HepG2 (cell line): ENCODE results near the gene VKORC1. TPM values are rescaled to one million over a fixed set of nuclear protein-coding genes. Genes with fewer than 3 reads are reported as not detected.

Experiments used
- CHD2 ChIP-seq: IDR thresholded peaks from 2 replicates; pipeline ENCODE4 v1.6.1; 2011; ENCODE audit warnings: low read depth, low read length, improper control_type of control experiment
- HNRNPK ChIP-seq: fragments of 200-400 bp; formaldehyde crosslinking; IDR thresholded peaks from 2 replicates; pipeline ENCODE4 v1.6.1; 2018; ENCODE audit warnings: low read length, low read depth, moderate library complexity, mild to moderate bottlenecking; ENCODE audit not compliant: poor library complexity, severe bottlenecking
- IKZF5 ChIP-seq: IDR thresholded peaks from 2 replicates; pipeline ENCODE4 v1.6.1; 2018; ENCODE audit warnings: missing genetic modification reagents, mild to moderate bottlenecking, missing compliant biosample characterization
- KLF13 ChIP-seq: sonication (generic); formaldehyde crosslinking; IDR thresholded peaks from 2 replicates; pipeline ENCODE4 v1.4.0; 2020; ENCODE audit warnings: mild to moderate bottlenecking, missing genetic modification reagents
- MIXL1 ChIP-seq: IDR thresholded peaks from 2 replicates; pipeline ENCODE4 v1.6.1; 2016
- PLRG1 ChIP-seq: fragments of 450-650 bp; conservative IDR thresholded peaks from 2 replicates; pipeline ENCODE4 v1.6.1; 2016
- SMAD9 ChIP-seq: sonication (generic); formaldehyde crosslinking; IDR thresholded peaks from 2 replicates; pipeline ENCODE4 v1.5.1; 2020; ENCODE audit warnings: mild to moderate bottlenecking, missing genetic modification reagents
- SOX13 ChIP-seq, 3 experiments: fragments of 450-650 bp in 1 of 3; sonication (generic) in 1 of 3; formaldehyde crosslinking in 1 of 3; IDR thresholded peaks in 2 of 3; conservative IDR thresholded peaks in 1 of 3; 2 replicates each; pipeline versions ENCODE4 v1.5.0 to v1.6.1; 2016 to 2020; ENCODE audit warnings: antibody characterized with exemption in 1 of 3, mild to moderate bottlenecking in 1 of 3, missing compliant biosample characterization in 1 of 3, missing genetic modification reagents in 1 of 3, moderate library complexity in 1 of 3
- THAP11 ChIP-seq: IDR thresholded peaks from 2 replicates; pipeline ENCODE4 v1.6.1; 2016; ENCODE audit warnings: missing biosample characterization, missing genetic modification reagents
- ZFP82 ChIP-seq: sonication (generic); formaldehyde crosslinking; IDR thresholded peaks from 2 replicates; pipeline ENCODE4 v1.5.1; 2020; ENCODE audit warnings: mild to moderate bottlenecking, missing genetic modification reagents, borderline replicate concordance
- ZFYVE20 ChIP-seq: sonication (generic); formaldehyde crosslinking; IDR thresholded peaks from 2 replicates; pipeline ENCODE4 v1.8.0; 2023; ENCODE audit warnings: low read depth, mild to moderate bottlenecking, moderate library complexity, missing genetic modification reagents, borderline replicate concordance
- ZNF20 ChIP-seq: sonication (generic); formaldehyde crosslinking; IDR thresholded peaks from 2 replicates; pipeline ENCODE4 v1.4.0; 2020; ENCODE audit warnings: mild to moderate bottlenecking, moderate library complexity, missing genetic modification reagents
- ZNF747 ChIP-seq: sonication (generic); formaldehyde crosslinking; IDR thresholded peaks from 2 replicates; pipeline ENCODE4 v1.8.1; 2023; ENCODE audit warnings: missing genetic modification reagents, mild to moderate bottlenecking, borderline replicate concordance
- ZNF772 ChIP-seq: sonication (generic); formaldehyde crosslinking; IDR thresholded peaks from 2 replicates; pipeline ENCODE4 v1.5.0; 2020; ENCODE audit warnings: mild to moderate bottlenecking, missing genetic modification reagents
- polyA plus RNA-seq, 8 experiments: library from polyadenylated mRNA; depleted of rRNA in 3 of 8; stranded (reverse) in 7 of 8; unstranded in 1 of 8; fragments of >200 nt; fragmentation: Illumina TruSeq in 4 of 8; extraction: Trizol in 4 of 8; gene quantifications; 2 replicates each; pipeline versions ENCODE4 v1.2.1 to v1.2.3, GENCODE V29; 2011 to 2016; ENCODE audit warnings: low read depth in 4 of 8, missing spikeins in 1 of 8, mixed read lengths in 1 of 8; ENCODE audit not compliant: insufficient read depth in 1 of 8
- total RNA-seq, 5 experiments: library from RNA; depleted of rRNA; stranded (reverse); fragments of >200 nt; fragmentation: Illumina TruSeq; extraction: Trizol; gene quantifications; 2 replicates each; pipeline ENCODE4 v1.2.3, GENCODE V29; 2016; ENCODE audit warnings: low read depth in 1 of 5
- TF ChIP-seq, protein P1 (sequence below): sonication (generic); formaldehyde crosslinking; IDR thresholded peaks from 2 replicates; pipeline ENCODE4 v1.4.0; 2020; ENCODE audit warnings: missing genetic modification reagents
- TF ChIP-seq, protein P2 (sequence below): sonication (generic); formaldehyde crosslinking; IDR thresholded peaks from 2 replicates; pipeline ENCODE4 v1.9.0; 2022; ENCODE audit warnings: missing genetic modification reagents, mild to moderate bottlenecking, borderline replicate concordance

VKORC1 gene
- total and polyA plus RNA-seq, 2 of the 13 experiments (the other 11 are each of a cell fraction or from before 2014, with no cell fraction given), result 141 to 615 TPM

GRCh38 chr16:31074814-31075183 lies 19.8 kb downstream of the VKORC1 start (continued):
- TF ChIP-seq ZNF20 (CRISPR knock-in tag), result no peak
- TF ChIP-seq THAP11 (CRISPR knock-in tag), result no peak
- TF ChIP-seq CHD2, result no peak
- no peak for TF ChIP-seq ZNF772
- TF ChIP-seq PLRG1, result no peak
- 0 out of 2 replicates have a peak, but pooled peaks have one; percentile 10 for TF ChIP-seq KLF13
- 0 out of 2 replicates have a peak, but pooled peaks have one; percentile 65 for TF ChIP-seq ZFP82 (CRISPR knock-in tag)
- no peak for TF ChIP-seq ZFYVE20 (CRISPR knock-in tag)
- no peak for TF ChIP-seq IKZF5 (CRISPR knock-in tag)
- TF ChIP-seq SOX13 (IDR thresholded peaks at IDR 0.05), result no peak
- TF ChIP-seq SOX13 (CRISPR knock-in tag; conservative IDR thresholded peaks at IDR 0.05 in 1 of 2, IDR thresholded peaks at IDR 0.05 in 1 of 2), result no peak
- TF ChIP-seq ZNF747, result 0 out of 2 replicates have a peak, but pooled peaks have one; percentile 2
- TF ChIP-seq, protein P1, sequence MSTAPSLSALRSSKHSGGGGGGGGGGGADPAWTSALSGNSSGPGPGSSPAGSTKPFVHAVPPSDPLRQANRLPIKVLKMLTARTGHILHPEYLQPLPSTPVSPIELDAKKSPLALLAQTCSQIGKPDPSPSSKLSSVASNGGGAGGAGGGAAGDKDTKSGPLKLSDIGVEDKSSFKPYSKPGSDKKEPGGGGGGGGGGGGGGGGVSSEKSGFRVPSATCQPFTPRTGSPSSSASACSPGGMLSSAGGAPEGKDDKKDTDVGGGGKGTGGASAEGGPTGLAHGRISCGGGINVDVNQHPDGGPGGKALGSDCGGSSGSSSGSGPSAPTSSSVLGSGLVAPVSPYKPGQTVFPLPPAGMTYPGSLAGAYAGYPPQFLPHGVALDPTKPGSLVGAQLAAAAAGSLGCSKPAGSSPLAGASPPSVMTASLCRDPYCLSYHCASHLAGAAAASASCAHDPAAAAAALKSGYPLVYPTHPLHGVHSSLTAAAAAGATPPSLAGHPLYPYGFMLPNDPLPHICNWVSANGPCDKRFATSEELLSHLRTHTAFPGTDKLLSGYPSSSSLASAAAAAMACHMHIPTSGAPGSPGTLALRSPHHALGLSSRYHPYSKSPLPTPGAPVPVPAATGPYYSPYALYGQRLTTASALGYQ (CRISPR knock-in tag), result 0 out of 2 replicates have a peak, but pooled peaks have one; percentile 1
- no peak for TF ChIP-seq HNRNPK
- TF ChIP-seq, protein P2, sequence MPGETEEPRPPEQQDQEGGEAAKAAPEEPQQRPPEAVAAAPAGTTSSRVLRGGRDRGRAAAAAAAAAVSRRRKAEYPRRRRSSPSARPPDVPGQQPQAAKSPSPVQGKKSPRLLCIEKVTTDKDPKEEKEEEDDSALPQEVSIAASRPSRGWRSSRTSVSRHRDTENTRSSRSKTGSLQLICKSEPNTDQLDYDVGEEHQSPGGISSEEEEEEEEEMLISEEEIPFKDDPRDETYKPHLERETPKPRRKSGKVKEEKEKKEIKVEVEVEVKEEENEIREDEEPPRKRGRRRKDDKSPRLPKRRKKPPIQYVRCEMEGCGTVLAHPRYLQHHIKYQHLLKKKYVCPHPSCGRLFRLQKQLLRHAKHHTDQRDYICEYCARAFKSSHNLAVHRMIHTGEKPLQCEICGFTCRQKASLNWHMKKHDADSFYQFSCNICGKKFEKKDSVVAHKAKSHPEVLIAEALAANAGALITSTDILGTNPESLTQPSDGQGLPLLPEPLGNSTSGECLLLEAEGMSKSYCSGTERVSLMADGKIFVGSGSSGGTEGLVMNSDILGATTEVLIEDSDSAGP (CRISPR knock-in tag), result no peak
- no peak for TF ChIP-seq MIXL1 (CRISPR knock-in tag)
- 0 out of 2 replicates have a peak, but pooled peaks have one; percentile 8 for TF ChIP-seq SMAD9 (CRISPR knock-in tag)
